ENCODE data around the gene TMEM87B. TPM values are rescaled to one million over a fixed set of nuclear protein-coding genes. Genes with fewer than 3 reads are reported as not detected.

Gene TMEM87B
- total RNA-seq, 2 donors from 2014 or later, result 21.5 to 60.7 TPM

DNA sequence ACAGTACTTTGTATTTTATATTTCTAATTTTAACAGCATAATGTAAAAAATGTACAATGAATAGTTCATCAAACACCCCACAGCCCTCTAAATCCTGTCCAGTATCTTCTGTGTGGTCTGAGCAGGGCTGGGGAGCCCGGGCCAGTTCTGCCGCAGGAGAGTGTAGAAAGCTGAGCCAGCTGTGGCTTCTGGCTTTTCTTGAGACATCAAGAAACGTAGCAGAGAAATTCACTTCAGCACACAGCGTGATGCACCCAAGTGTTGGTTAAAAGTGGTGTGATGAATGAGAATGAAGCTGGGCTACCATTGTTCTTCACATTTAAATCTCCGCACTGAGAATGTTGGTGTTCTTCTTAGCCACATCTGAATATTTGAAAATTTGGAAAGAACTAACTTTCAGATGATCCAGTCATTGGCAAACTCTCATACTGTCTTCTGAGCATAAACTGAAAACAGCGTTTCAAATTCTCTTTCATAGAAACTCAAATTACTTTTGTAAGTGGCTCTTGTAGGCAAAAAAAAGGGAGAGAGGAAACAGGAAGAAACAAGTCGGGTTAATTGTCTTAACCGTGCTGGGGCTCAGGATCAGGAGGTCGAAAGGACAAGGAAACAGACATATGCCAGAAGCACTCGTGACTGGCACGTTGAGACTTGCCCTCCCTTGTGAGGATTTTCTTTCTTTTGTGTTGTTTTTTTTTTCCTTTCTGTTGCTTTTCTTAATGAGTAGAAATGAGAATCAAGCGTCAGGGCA, 23.4 kb upstream of the TMEM87B start:
- Histone ChIP-seq H3K4me1 (replicated peaks) (peaks cover 5% of the 10 kb centered on the region), H3K27me3 (replicated peaks; ENCODE audit: insufficient read depth) (no peaks in the 10 kb centered on the region), H3K9me3 (no peaks in the 10 kb centered on the region), H3K4me3 (no peak overlapping the region), H3K36me3 (no peaks in the 10 kb centered on the region), H3K27ac (peak overlapping the region; percentile 33 to 48)
- DNase-seq (ENCODE audit: low spot score), result peak; percentile 61
- intact Hi-C loops (cut with DNase I), result loop anchor here (5.0 kb wide), 1 partner anchor 134 kb away; the partner anchor contains the start of gene MERTK
- no peak for TF ChIP-seq POLR2A (IDR thresholded peaks at IDR 0.05)
- TF ChIP-seq, protein P1, sequence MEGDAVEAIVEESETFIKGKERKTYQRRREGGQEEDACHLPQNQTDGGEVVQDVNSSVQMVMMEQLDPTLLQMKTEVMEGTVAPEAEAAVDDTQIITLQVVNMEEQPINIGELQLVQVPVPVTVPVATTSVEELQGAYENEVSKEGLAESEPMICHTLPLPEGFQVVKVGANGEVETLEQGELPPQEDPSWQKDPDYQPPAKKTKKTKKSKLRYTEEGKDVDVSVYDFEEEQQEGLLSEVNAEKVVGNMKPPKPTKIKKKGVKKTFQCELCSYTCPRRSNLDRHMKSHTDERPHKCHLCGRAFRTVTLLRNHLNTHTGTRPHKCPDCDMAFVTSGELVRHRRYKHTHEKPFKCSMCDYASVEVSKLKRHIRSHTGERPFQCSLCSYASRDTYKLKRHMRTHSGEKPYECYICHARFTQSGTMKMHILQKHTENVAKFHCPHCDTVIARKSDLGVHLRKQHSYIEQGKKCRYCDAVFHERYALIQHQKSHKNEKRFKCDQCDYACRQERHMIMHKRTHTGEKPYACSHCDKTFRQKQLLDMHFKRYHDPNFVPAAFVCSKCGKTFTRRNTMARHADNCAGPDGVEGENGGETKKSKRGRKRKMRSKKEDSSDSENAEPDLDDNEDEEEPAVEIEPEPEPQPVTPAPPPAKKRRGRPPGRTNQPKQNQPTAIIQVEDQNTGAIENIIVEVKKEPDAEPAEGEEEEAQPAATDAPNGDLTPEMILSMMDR (IDR thresholded peaks at IDR 0.05), result no peak
- TF ChIP-seq POLR2AphosphoS5 (IDR thresholded peaks at IDR 0.05), result peak; percentile 48
- WGBS, result 6% methylated on average over 12 of the region's 12 CpGs

GRCh38 chr2:112032224-112032586, 22.9 kb upstream of the TMEM87B start:
- TF ChIP-seq POLR2A (IDR thresholded peaks at IDR 0.05) (no peak), POLR2AphosphoS5 (IDR thresholded peaks at IDR 0.05) (no peak)
- TF ChIP-seq, protein P1 (IDR thresholded peaks at IDR 0.05), result no peak
- peaks cover 5% of the 10 kb centered on the region for H3K4me1 ChIP-seq (replicated peaks)
- no peaks in the 10 kb centered on the region for H3K36me3 ChIP-seq
- peak overlapping the region; percentile 33 to 48 for H3K27ac ChIP-seq
- 38% methylated on average over 4 of the region's 4 CpGs for WGBS
- DNase-seq (ENCODE audit: low spot score), result no peak
- intact Hi-C loops (cut with DNase I), result loop anchor here (5.0 kb wide), 1 partner anchor 135 kb away; the partner anchor contains the start of gene MERTK
- H3K9me3 ChIP-seq, result no peaks in the 10 kb centered on the region
- H3K4me3 ChIP-seq, result no peak overlapping the region
- no peaks in the 10 kb centered on the region for H3K27me3 ChIP-seq (replicated peaks; ENCODE audit: insufficient read depth)

DNA sequence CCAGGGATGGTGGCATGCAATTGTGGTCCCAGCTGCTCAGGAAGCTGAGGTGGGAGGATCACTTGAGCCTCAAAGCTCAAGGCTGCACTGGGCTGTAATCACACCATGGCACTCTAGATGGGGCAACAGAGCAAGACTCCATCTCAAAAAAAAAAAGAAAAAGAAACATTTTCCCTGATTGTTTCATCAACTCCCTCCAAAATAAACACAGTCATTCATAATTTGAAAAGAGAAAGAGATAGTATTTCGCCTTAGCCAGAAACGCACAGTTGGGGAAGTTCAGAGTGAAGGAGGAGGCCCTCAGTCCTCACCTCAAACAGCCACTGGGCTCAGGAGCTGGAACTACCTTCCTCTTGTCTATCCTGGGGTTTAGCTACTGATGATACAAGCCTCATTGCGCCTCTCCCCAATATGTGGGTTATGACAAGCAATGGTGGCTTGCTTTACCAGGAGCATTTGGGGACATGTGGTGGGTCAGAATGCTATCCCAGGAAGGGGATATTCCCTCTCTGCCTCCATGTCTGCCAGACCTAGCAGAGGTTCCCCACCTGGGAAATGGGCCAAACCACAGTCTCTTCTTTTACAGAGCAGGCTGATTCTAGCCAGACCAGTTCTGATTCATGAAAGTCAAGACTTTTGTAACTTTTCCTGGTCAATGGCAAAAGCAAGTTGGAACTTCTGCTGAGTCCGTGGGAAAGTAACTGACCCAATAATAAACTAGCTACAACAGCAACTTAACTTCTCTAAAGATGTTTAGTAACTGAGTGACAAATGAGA, 22.2 kb upstream of the TMEM87B start:
- intact Hi-C loops (cut with DNase I), result loop anchor here (5.0 kb wide), 1 partner anchor 136 kb away; the partner anchor contains the start of gene MERTK
- no peaks in the 10 kb centered on the region for H3K9me3 ChIP-seq
- no peak for TF ChIP-seq POLR2A (IDR thresholded peaks at IDR 0.05)
- peak; percentile 31 for TF ChIP-seq POLR2AphosphoS5 (IDR thresholded peaks at IDR 0.05)
- H3K4me3 ChIP-seq, result no peak overlapping the region
- 31% methylated on average over 4 of the region's 4 CpGs for WGBS
- peak overlapping the region; percentile 25 to 38 for H3K27ac ChIP-seq
- DNase-seq (ENCODE audit: low spot score), result peak; percentile 75
- no peaks in the 10 kb centered on the region for H3K27me3 ChIP-seq (replicated peaks; ENCODE audit: insufficient read depth)
- H3K4me1 ChIP-seq (replicated peaks), result peaks cover 5% of the 10 kb centered on the region
- H3K36me3 ChIP-seq, result no peaks in the 10 kb centered on the region

DNA sequence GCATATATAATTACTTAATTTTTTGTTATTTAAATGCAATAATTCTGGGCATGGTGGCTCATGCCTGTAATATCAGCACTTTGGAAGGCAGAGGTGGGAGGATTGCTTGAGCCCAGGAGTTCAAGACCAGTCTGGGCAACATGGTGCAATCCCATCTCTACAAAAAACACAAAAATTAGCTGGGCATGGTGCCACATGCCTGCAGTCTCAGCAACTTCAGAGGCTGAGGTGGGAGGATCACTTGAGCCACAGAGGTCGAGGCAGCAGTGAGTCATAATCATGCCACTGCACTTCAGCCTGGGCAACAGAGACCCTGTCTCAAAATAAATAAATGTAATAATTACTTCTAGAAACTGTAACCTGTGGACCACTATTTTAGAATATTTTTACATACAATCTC, 21.5 kb upstream of the TMEM87B start:
- Histone ChIP-seq H3K27ac (peak overlapping the region in 1 of 2 donors; percentile 25), H3K27me3 (replicated peaks; ENCODE audit: insufficient read depth) (no peaks in the 10 kb centered on the region), H3K36me3 (no peaks in the 10 kb centered on the region), H3K4me3 (no peak overlapping the region), H3K9me3 (no peaks in the 10 kb centered on the region), H3K4me1 (replicated peaks) (peaks cover 5% of the 10 kb centered on the region)
- TF ChIP-seq POLR2AphosphoS5 (IDR thresholded peaks at IDR 0.05) (no peak), POLR2A (IDR thresholded peaks at IDR 0.05) (no peak)
- TF ChIP-seq, protein P1 (IDR thresholded peaks at IDR 0.05), result no peak
- intact Hi-C loops (cut with DNase I), result loop anchor here (5.0 kb wide), 1 partner anchor 136 kb away; the partner anchor contains the start of gene MERTK
- 14% methylated on average over 1 of the region's 1 CpG for WGBS
- no peak for DNase-seq (ENCODE audit: low spot score)

- no peak overlapping the region for H3K4me3 ChIP-seq
Observed at GRCh38 chr2:112034924-112035323, 20.1 kb upstream of the TMEM87B start.

More at GRCh38 chr2:112034924-112035323, 20.1 kb upstream of the TMEM87B start:
- TF ChIP-seq POLR2A (IDR thresholded peaks at IDR 0.05), result no peak
- TF ChIP-seq POLR2AphosphoS5 (IDR thresholded peaks at IDR 0.05), result no peak
- TF ChIP-seq, protein P1 (IDR thresholded peaks at IDR 0.05), result no peak
- Histone ChIP-seq H3K36me3 (no peaks in the 10 kb centered on the region), H3K4me1 (replicated peaks) (peaks cover 5% of the 10 kb centered on the region), H3K27ac (no peak overlapping the region), H3K27me3 (replicated peaks; ENCODE audit: insufficient read depth) (no peaks in the 10 kb centered on the region), H3K9me3 (no peaks in the 10 kb centered on the region)
- intact Hi-C loops (cut with DNase I), result loop anchor here (5.0 kb wide), 1 partner anchor 138 kb away; the partner anchor contains the start of gene MERTK
- WGBS, result 96% methylated on average over 3 of the region's 3 CpGs
- DNase-seq (ENCODE audit: low spot score), result no peak
